Measurements from ENCODE around the gene CPM. TPM values are rescaled to one million over a fixed set of nuclear protein-coding genes. Genes with fewer than 3 reads are reported as not detected.

Gene CPM
- total RNA-seq (100 to 1,000 TPM in 4 of 7 donors, 10 to 100 TPM in 3; 14.3 to 189 (median 127) TPM), polyA plus RNA-seq (10 to 100 TPM in 1 of 3 donors, 1 to 10 TPM in 2; 3.5 to 24.6 (median 7.5) TPM)
- long read RNA-seq, donor 1, full-length matches to known transcripts: 8 of 8 reads
- long read RNA-seq, donor 1, partial matches to known transcripts: 0 of 8 reads
- long read RNA-seq, donor 1, other reads (novel, unspliced or antisense): 0 of 8 reads
- long read RNA-seq, donor 2, full-length matches to known transcripts: 6 of 6 reads
- long read RNA-seq, donor 2, partial matches to known transcripts: 0 of 6 reads
- long read RNA-seq, donor 2, other reads (novel, unspliced or antisense): 0 of 6 reads

DNA sequence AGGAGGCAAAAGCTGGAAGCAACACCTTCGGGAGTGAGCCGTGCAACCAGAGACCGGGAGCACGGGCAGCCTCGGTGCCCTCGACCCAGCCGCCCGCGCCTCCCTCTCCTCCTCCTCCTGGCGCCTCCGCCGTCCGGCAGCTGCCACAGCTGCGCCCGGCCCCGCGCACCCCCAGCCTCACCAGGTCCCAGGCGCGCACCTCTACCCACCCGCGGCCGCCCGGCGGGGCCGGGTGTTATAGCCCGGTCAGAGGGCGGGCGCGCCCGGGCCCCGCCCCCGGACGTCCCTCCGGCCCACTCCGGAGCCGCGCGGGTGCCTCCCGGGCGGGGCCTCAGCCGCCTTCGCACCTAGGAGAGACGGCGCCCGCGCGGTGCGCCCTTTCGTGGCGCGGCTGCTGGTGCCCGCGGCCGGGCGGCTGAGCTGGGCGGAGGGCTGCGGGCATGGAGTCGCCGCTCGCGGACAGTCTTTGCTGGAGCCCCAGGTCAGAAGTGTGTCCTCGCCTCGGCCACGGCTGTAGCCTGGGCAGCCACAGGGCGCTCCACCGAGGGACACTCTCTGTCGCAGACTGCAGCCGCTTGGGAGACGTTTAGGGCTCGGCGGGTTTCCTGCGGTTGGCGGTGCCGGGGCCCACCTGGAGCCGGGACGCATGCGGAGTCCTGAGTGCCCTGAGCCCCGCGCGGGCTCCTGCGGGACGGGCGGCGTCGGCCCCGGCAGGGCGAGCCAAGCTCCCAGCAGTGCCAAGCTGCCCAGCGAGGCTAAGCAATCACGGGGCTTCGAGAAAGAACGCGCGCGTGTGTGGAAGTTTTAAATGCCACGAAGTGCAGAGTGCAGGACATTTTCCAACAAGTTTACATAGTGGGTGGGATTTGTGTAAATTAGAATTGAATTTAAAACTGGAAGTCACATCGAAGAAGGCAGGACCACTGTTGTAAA is at the start of gene CPM:
Gene CPM (minus strand): TSS at position 211 of the 933 bp plus-strand sequence. CDS start 334 bp downstream, outside the sequence.
- Histone ChIP-seq H3K27me3 (replicated peaks in 1 of 7) (peaks cover 0 to 17% (median 0%) of the 10 kb centered on the region in 7 donors), H3K4me3 (peak within 1 kb of the TSS; percentile 73 to 92 (median 74)), H3K9me3 (peaks cover 0 to 6% (median 0%) of the 10 kb centered on the region in 8 donors), H3K27ac (peak within 1 kb of the TSS; percentile 32 to 89 (median 82)), H3K4me1 (peaks cover 4 to 34% (median 22%) of the 10 kb centered on the region in 6 donors), H3K36me3 (peaks cover 0 to 10% (median 0%) of the 10 kb centered on the region in 6 donors)
- TF ChIP-seq POLR2A (IDR thresholded peaks at IDR 0.05) (peak in 2 of 3 donors; percentile 54 to 89), POLR2AphosphoS5 (IDR thresholded peaks at IDR 0.05) (peak; percentile 85 to 89 (median 87))
- TF ChIP-seq, protein P1, sequence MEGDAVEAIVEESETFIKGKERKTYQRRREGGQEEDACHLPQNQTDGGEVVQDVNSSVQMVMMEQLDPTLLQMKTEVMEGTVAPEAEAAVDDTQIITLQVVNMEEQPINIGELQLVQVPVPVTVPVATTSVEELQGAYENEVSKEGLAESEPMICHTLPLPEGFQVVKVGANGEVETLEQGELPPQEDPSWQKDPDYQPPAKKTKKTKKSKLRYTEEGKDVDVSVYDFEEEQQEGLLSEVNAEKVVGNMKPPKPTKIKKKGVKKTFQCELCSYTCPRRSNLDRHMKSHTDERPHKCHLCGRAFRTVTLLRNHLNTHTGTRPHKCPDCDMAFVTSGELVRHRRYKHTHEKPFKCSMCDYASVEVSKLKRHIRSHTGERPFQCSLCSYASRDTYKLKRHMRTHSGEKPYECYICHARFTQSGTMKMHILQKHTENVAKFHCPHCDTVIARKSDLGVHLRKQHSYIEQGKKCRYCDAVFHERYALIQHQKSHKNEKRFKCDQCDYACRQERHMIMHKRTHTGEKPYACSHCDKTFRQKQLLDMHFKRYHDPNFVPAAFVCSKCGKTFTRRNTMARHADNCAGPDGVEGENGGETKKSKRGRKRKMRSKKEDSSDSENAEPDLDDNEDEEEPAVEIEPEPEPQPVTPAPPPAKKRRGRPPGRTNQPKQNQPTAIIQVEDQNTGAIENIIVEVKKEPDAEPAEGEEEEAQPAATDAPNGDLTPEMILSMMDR (IDR thresholded peaks at IDR 0.05 in 8 of 11, conservative IDR thresholded peaks at IDR 0.05 in 3 of 11): no peak
- intact Hi-C loops (cut with DNase I; ENCODE audit: low total_unique reads): no loop called here
- WGBS, 5 donors: 2 to 12% (median 4%) methylated on average over 28 to 96 of the region's 96 CpGs
- peak; percentile 96 for DNase-seq

DNA sequence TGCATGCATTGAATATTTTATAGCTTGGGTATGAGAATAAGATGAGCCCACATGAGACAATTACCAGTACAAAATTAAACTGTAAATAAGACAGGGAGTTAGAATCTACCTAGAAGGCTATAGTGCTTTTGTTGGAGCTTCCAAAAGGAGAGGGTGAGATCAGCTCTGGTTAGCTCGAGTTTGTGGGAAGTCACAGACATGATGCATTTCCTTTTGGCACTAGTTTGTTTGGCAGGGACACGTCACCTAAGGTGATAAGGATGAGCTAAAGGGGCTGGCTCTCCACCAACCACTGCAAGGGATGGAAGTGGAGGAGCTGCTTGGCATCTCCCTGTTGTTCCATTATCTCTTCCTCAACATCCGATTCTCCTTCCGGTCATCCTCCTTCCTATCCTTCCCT is 48.5 kb upstream of the CPM start:
- peak overlapping the region in 2 of 8 donors; percentile 37 to 51 for H3K27ac ChIP-seq
- 44 to 68% (median 60%) methylated on average over 4 of the region's 4 CpGs for WGBS, 5 donors
- no peak overlapping the region for H3K4me3 ChIP-seq
- H3K36me3 ChIP-seq: no peaks in the 10 kb centered on the region
- H3K9me3 ChIP-seq: peaks cover 0 to 22% (median 16%) of the 10 kb centered on the region in 8 donors
- H3K4me1 ChIP-seq: peaks cover 6 to 28% (median 15%) of the 10 kb centered on the region in 6 donors
- no peaks in the 10 kb centered on the region for H3K27me3 ChIP-seq (replicated peaks in 1 of 7)
- intact Hi-C loops (cut with DNase I; ENCODE audit: low total_unique reads): no loop called here
- TF ChIP-seq, protein P1 (IDR thresholded peaks at IDR 0.05 in 8 of 11, conservative IDR thresholded peaks at IDR 0.05 in 3 of 11): no peak
- TF ChIP-seq POLR2A (IDR thresholded peaks at IDR 0.05) (no peak), POLR2AphosphoS5 (IDR thresholded peaks at IDR 0.05) (no peak)
- no peak for DNase-seq

DNA sequence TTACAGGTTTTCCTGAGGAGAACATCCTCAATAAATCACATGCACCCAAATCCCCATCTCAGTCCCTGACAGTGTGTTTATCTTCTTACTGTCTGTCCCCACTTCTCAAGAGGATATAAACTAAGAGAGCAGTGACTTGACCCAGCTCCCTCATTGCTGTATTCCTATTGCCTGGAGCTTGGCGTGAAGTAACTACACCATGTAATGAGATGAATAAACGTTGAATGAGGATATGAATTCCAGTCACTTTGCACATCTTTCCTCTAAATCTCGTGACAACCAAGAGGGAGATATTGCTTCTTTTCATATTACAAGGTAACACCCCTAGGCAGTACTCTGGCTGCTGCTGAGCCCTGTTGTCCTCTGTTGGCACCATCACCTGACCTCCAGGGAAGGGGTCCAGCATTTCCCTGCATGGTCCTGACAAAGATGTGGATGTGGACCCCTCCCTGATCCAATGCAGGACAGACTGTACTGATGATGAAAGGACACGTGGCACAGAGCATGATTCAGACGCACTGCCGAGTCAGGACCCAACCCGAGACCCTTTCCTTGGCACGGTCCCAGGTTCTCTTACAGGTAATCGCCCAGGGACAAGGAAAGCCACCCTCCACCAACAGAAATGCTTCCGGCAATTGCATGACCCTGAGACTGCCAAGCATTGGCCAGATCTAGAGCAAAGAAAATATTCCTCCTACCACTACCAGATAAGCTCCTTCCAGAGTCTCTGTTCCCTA is 47.7 kb upstream of the CPM start:
- no peaks in the 10 kb centered on the region for H3K36me3 ChIP-seq
- WGBS, 5 donors: 83 to 91% (median 88%) methylated on average over 10 of the region's 10 CpGs
- H3K27ac ChIP-seq: peak overlapping the region in 2 of 8 donors; percentile 37 to 51
- no peaks in the 10 kb centered on the region for H3K27me3 ChIP-seq (replicated peaks in 1 of 7)
- no peak overlapping the region for H3K4me3 ChIP-seq
- DNase-seq: no peak
- H3K9me3 ChIP-seq: peaks cover 0 to 22% (median 16%) of the 10 kb centered on the region in 8 donors
- H3K4me1 ChIP-seq: peaks cover 6 to 28% (median 15%) of the 10 kb centered on the region in 6 donors
- TF ChIP-seq POLR2A (IDR thresholded peaks at IDR 0.05): no peak
- TF ChIP-seq POLR2AphosphoS5 (IDR thresholded peaks at IDR 0.05): no peak
- TF ChIP-seq, protein P1 (IDR thresholded peaks at IDR 0.05 in 8 of 11, conservative IDR thresholded peaks at IDR 0.05 in 3 of 11): no peak
- intact Hi-C loops (cut with DNase I; ENCODE audit: low total_unique reads): no loop called here
